HG03097 (cell line): Measurements from ENCODE around the gene VWA7.

Source experiments
- ATAC-seq: cut with Tn5 transposase; IDR thresholded peaks from one replicate; pipeline ENCODE4 v1.9.1; 2021; ENCODE audit not compliant: unreplicated experiment, low FRiP score

The VWA7 gene

DNA sequence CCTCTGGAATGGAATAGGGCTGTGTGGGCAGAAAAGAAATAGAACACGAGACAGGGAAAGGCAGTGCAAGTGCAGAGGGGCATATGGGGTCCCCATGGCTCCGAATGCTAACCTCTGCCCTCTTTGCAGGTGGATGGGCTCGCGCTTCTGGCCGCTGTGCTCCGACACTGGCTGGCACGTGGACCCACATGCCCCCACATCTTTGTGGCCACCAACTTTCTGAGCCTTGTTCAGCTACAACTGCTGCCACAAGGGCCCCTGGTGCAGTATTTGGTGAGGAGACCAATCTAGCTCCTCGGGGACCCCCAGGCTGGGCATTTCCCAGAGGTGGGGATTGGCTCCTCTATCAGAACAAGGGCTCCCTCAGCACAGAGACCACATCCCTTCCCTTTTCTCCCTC lies 15.8 kb downstream of the VWA7 start:
- ATAC-seq, result no peak

DNA sequence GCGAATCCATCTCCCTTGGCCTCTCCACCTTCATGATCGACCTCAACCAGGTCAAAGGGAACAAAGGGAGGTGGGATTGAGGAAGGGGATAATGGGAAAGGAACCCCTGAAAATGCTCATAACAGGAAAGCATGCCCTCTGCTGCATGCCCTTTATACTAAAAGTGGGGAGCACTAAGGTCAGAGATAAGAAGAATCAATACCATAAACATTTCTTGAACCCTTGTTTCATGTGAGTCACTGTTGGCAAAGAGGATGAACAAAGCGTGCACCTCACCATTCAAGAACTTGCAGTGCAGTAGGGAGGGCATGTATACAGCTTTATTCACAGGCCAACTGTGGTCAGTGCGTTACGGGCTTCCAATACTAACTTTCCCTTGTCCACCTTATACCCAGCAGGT lies 16.3 kb downstream of the VWA7 start:
- ATAC-seq, result no peak

DNA sequence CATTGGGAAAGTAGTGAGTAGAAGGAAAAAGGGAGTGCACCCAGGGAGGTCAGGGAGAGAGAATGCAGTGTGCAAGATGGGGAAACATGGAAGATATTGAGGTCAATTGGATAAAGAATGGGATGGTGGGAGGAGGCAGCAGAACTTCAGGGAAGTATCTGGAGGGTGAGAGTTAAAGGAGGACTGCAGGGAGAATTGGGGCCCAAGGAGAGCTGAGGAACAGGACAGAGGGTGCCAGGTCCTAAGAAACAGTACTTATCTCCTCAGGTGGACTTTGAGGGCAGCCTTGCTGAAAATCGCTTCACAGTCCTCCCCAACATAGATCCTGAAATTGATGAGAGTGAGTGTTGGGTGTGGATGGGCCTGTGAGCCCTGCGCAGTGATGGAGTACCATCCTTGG lies 18.8 kb downstream of the VWA7 start:
- no peak for ATAC-seq

DNA sequence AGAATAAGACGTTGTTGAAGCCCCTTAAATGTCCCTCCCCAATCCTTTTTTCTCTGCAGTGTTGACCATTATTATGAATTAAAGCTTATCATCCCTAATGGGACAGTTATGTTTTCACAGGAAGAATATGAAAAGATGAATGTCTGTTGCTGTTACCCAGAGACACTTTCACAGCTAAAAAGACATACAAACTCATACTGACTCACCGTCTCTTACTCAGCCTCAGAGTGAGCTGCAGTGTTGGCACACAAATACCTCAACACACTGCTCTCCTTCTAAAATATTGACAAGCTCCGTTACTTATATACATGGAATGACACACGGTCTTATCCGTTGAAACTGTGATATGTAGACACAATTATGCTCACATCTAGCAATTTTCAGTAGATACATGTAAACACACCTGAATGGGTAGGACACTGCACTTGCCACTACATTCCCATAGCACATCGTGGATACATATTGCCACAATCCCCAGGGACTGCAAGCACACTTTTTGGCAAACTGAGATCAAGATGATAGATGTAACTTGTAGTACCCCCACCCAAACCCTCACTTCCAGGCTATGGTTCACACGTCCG lies 24.3 kb downstream of the VWA7 start:
- no peak for ATAC-seq

DNA sequence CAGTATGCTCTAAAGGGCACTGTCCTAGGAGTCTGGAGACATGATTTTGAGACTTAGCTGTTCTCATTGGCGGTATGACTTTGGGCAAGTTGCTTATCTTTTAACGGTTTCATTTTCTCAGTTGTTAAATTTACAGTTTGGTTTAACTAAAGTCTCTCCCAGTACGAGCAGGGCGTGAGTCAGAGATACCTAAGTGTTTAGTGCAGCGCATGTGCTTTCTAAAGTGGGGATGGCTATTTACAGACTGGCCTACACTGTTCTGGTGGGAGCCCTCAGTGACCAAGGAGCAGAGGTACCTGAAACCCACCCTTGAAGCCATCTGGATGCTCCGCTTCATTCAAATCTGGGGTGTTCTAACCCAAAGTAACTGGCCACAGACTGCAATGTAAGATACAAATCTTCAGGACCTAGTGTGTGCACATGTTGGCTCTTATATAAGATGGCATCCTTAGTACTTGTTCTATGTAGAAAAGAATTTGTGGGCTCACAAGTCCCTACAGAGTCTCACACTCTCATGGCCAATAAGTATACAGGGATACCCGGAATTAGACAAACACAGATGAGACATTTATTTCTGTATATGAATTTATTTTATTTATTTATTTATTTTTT lies 26.6 kb downstream of the VWA7 start:
- ATAC-seq, result no peak

DNA sequence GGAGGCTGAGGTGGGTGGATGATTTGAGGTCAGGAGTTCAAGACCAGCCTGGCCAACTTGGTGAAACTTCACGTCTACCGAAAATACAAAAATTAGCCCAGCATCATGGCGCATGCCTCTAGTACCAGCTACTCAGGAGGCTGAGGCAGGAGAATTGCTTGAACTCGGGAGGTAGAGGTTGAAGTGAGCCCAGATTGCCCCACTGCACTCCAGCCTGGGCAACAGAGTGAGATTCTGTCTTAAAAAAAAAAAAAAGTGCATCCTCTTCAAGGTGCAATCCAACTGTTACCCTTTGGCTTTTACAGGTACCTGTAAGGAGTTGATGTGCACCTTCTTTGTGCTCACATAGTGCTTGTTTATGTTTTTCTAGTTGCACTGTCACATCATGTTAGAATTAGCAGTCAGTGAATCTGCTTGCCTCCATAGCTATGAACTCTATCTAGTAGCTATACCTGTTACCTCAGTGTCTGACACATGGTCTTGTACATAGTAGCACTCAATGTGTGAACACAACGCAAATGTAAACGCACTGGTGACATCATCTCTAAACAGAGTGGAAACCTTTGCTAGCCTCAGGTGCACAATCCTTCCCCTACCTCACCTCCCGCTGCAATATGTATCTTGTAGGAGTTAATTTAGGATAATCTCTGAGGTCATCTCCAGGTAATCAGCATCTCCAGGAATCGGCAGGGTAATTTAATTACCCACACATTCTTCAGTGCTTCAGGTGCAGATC lies 27.7 kb downstream of the VWA7 start:
- no peak for ATAC-seq

DNA sequence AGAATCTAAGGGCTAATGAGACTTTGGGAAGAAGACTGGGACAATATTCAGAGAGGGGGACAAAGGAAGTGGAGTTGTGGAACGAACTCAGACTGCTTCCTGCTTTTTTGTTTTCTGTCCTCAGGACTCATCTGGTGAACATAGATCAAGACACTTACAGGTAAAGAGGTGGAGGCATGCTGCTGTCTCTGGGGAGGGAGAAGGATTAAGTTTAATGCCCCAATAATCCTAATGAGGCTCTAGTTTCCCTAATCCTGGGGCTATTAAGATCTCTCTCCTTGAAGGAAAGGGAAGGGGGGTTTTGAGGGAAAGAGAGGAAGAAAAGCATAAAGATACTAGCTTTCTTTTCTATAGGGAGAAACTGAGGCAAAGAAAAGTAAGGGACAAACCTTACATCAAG lies 32.7 kb downstream of the VWA7 start:
- ATAC-seq, result no peak

DNA sequence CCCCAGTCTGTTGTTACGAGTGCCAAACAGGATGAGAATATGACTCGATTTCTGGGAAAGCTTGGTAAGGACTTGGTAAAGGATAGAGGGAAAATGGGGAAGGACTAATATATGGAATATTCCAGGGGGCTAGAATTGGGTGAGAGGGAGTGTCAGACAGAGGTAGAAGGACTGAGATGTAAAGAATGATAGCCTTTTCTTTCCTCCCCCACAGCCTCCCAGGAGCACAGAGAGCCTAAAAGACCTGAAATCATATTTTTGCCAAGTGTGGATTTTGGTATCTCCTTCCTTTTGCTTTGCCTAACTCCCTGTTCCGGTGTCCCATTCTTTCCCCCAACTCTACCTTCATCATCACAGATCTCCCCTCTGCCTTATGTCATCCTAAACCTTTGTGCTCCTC lies 34.2 kb downstream of the VWA7 start:
- ATAC-seq, result no peak

DNA sequence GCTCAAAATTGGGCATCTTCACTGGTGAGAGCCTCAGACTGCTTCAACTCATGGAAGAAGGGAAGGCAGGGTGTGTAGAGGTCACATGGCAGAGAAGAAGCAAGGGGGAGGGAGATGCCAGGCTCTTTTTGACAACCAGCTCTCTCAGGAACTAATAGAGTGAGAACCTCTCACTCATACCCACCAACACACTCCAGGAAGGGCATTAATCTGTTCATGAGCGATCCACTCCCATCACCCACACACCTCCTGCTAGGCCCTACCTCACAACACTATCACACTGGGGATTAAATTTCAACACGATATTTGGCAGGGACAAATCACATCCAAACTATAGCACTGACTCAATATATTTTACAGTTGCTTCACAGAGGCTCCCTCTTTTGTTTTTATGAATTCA lies 35.3 kb downstream of the VWA7 start:
- ATAC-seq, result no peak

DNA sequence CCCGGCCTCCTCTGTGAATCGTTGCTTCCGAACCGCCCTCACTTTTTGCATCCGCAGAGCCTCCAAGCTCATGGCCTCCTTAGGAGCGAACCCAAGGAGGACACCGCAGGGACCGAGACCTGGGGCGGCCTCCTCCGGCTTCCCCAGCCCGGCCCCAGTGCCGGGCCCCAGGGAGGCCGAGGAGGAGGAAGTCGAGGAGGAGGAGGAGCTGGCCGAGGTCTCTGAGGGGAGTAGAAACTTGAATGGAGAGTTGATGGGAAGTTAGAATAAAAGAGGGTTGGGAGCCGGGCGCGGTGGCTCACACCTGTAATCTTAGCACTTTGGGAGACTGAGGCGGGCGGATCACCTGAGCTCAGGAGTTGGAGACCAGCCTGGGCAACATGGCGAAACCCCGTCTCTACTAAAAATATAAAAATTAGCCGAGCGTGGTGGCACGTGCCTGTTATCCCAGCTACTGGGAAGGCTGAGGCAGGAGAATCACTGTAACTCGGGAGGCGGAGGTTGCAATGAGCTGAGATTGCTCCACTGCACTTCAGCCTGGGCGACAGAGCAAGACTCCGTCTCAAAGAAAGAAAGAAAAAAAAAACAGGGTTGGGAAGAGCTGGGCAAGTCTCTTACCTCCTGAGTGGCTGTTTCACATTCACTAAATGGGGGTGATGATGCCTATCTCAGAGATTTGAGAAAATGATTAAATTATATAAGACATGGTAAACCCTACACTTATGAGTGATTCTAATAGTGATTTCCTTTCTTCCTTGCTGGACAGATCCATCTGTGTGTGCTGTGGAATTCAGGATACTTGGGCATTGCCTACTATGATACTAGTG lies 36.5 kb downstream of the VWA7 start:
- peak; percentile 2 for ATAC-seq

DNA sequence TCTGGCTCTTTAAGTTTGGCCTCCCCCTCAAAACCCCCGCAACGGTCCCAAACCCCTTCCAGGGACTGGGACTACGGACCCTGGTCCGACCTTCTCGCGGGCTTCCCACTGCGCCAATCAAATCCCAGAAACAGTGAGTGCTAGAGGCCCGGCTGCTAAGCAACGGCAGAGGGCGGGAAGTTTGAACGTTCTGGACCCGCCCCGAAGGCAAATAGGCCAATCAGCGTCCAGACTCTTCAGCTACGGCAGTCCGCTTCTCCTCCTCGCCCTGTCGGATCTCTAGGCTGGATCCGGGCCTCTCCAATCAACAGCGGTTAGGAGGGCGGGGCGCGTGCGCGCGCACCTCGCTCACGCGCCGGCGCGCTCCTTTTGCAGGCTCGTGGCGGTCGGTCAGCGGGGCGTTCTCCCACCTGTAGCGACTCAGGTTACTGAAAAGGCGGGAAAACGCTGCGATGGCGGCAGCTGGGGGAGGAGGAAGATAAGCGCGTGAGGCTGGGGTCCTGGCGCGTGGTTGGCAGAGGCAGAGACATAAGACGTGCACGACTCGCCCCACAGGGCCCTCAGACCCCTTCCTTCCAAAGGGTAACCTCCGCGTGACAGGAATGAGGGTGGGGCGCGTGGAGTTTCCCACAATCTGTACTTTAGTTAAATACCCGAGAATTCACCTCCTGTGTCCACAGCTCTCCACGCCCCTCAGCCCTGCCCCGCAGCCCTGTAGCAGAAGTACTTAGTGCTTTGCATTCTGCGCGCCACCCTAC lies 37.3 kb downstream of the VWA7 start, which contains the start of gene MSH5:
Gene MSH5, plus strand, starts transcription at position 367 of the 758 bp plus-strand sequence. CDS start 462 bp downstream, outside the sequence.
- peak; percentile 57 for ATAC-seq

DNA sequence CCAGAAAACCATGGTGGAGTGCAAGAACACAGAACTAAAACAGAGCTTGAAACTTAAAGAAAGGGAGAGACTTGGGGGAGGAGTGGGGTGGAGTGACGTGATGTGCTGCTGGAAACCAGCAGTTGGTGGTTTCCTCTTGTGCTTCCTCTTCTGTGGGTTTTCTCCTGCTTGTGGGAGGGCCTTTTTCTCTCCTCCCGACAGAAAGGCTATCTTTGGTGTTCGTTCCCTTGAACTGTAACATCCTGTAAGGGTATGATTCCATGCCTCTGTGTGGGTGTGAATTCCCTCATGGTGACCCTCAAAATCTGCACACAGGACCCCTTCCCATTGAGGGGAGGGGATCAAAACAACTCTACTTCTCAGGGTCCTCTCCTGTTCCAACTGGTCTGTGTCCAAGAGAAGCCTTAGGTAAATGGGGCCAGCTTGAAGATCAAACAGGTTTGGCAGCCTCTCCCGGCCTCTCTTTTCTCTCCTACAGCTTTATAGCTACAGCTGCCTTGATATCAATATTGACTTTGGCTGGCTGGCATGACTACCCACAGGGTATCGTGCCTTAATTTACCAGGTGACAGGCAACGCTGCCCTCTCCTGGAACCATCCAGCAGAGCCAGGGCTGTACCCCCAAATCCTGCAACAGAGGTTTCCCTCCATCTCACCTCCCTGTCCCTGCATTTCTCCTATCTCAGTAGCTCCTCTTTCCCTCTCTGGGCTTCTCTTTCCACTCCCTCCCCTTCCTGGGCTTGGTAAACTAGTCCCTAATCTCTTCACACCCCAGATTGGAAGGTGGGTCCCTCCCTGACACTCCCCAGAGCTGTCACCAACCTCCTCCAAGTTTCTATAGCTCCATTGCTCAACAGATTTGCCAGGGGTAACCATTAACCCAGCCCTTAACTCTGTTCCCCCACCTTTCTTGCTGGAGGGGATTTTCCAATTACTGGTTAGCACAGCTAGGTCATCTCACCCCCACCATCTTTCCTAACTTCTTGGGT lies 38.8 kb downstream of the VWA7 start:
- no peak for ATAC-seq

DNA sequence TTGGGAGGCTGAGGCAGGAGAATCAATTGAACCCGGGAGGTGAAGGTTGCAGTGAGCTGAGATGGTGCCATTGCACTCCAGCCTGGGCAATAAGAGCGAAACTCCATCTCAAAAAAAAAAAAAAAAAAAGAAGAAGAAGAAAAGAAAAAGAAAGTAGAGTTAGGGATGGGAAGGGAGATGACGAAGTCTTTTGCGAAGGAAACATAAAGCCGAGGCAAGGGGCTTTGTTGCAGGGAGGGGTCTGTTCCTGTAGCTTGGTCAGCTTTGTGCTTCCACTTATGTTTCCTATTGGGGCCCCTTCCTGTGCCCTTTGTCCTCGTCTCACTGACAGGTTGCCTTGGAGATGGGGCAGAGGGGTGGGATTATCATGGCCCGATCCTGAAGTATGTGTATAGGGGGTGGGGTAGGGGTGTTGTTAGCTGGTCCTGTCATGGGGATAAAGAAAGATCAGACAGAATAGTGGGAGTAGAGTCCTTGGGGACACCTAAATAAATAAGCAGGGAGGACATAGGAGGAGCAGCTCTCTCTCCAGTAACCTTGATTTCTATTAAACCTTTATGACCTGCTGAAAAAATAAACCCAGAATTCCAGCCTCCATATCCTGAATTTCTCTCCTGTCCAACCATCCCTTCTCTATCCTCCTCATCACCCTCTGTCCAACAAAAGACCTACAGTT lies 39.7 kb downstream of the VWA7 start:
- ATAC-seq, result no peak

DNA sequence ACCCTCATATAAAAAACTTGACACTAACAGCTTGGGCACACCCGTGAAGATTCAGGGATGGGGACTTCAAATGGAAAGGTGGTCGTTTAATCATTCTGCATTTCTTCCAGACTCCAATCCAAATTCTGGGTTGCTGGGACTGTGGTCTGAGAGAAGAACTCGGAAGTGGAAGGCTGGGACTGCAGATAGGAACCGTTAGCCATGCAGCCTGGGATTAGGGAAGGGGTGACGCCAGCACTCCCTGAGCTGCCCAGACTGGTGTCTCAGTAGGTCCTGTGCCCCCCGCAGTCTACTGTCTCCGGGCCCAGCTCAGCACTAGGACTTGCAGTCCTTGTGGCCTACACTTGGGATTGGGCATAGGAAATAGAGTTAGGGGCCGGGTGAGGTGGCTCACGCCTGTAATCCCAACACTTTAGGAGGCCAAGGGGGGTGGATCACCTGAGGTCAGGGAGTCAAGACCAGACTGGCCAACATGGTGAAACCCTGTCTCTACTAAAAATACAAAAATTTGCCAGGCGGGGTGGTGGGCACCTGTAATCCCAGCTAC lies 40.3 kb downstream of the VWA7 start:
- no peak for ATAC-seq

DNA sequence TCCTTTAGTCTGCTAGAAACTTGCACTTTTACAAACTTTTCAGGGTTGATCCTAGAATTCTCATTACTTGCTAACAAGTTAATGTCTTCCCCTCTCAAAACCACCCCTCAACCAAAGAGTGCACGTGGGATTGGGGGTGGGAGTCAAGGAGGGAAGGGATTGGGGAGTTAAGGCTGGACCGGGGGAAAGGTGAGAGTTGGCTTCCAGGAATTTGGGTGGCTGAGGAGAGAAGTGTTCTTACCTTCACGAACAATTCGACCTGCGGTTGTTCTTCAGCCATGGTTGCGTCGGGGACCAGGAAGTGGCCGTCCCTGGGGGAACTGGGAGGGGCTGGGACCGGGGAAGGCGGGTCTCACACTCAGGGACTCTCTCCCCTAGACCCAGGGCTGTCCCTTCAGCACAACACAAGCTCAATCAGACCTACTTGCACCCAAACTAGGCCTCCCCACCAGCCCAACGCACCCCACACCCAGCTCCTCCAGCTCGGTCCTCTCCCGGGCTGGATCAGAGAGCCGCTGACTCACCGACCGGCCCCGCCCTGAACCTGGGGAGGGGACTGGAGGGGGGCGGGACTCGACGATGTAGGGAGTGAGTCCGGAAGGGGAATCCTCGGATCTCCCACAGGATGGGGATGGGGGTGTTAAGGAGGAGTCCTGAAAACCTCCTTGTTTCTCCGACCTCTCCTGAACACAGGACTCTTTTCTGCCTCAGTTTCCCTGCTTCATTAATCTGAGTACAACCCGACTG lies 40.9 kb downstream of the VWA7 start, which contains the start of gene CLIC1:
Gene CLIC1, minus strand, starts transcription at position 510 of the 747 bp plus-strand sequence. Its CDS starts 230 bp downstream, at position 280.
- ATAC-seq, result no peak

DNA sequence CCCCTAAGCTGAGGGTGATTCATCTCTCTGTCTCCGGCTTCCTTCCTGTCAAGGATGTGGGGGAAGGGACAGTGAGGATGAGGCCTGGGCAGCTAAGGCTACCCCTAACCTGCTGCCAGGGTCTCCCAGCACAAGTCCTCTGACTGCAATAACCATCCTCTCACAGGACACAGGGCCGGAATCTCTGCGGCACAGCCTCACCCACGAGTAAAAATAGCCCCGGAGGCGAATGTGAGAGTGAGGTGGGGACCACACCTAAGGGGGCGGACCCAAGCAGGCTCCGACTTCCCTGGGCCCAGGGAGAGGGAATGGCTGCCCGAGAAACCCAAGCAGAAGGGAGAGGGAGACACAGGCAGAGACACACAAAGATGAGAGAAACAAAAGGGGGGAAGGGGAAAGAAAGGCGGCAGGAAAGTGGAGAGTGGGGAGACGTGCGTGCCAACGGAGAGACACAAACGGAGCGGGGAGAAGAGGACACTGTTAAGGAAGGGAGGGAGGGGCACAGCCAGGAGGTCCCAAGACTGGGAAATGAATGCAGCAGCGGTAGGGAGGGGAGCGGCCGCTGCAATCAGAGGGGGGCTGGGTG lies 42.2 kb downstream of the VWA7 start:
- no peak for ATAC-seq

DNA sequence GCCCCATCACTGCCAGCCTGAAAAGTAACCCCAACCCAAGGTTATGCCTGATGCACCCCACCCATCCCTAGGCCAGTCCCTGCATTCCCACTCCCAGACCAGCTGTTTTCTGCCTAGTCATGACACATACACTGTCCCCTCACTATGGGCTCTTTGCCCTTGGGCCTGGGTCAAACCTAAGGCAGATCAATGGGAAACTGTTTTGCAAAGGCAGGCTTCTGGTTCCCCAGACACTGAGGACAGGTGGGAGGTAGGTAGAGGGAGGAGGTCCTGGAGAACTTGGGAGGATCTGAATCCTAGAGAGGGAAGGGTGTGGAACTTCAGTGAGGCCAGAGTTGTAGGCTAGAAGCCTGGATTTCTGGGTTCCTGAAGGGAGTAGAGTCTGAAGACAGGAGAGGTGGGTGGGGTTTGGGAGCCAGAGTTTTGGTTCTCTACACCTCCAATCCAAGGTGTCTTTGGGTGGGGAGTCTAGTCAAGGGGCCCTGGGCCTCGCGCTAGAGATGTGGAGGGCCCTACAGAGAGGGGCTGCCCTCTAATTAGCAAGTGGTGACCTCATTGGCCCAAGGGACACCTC lies 42.8 kb downstream of the VWA7 start:
- no peak for ATAC-seq
